ENCODE data around the gene ZBTB5.

ZBTB5 gene

GRCh38 chr9:37454238-37454637 is 11.0 kb downstream of the ZBTB5 start:
- TF ChIP-seq, protein P1, sequence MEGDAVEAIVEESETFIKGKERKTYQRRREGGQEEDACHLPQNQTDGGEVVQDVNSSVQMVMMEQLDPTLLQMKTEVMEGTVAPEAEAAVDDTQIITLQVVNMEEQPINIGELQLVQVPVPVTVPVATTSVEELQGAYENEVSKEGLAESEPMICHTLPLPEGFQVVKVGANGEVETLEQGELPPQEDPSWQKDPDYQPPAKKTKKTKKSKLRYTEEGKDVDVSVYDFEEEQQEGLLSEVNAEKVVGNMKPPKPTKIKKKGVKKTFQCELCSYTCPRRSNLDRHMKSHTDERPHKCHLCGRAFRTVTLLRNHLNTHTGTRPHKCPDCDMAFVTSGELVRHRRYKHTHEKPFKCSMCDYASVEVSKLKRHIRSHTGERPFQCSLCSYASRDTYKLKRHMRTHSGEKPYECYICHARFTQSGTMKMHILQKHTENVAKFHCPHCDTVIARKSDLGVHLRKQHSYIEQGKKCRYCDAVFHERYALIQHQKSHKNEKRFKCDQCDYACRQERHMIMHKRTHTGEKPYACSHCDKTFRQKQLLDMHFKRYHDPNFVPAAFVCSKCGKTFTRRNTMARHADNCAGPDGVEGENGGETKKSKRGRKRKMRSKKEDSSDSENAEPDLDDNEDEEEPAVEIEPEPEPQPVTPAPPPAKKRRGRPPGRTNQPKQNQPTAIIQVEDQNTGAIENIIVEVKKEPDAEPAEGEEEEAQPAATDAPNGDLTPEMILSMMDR (IDR thresholded peaks at IDR 0.05; ENCODE audit: borderline replicate concordance, extremely low read depth, low read length, poor library complexity, severe bottlenecking) = no peak
- no peak for TF ChIP-seq EZH2 (IDR thresholded peaks at IDR 0.05; ENCODE audit: borderline replicate concordance, low read depth, low read length, severe bottlenecking)
- Histone ChIP-seq H3K27ac (ENCODE audit: low read length) (no peak overlapping the region), H3K36me3 (ENCODE audit: insufficient read depth, low read length) (peaks cover 3% of the 10 kb centered on the region; the same call in 1 of the 2 replicates), H3K4me1 (ENCODE audit: insufficient read depth, low read length) (no peaks in the 10 kb centered on the region), H3K27me3 (ENCODE audit: insufficient read depth, low read length, poor library complexity) (no peaks in the 10 kb centered on the region), H3K9me3 (ENCODE audit: insufficient read depth, low read length, severe bottlenecking) (no peaks in the 10 kb centered on the region), H3K9ac (ENCODE audit: low read depth, low read length) (no peak overlapping the region), H4K20me1 (ENCODE audit: insufficient read depth, low read length) (peaks cover 30% of the 10 kb centered on the region; the same call in 1 of the 2 replicates), H3K4me2 (ENCODE audit: insufficient read depth, low read length) (no peak overlapping the region), H2AFZ (ENCODE audit: low read depth, low read length) (no peak overlapping the region), H3K4me3 (ENCODE audit: low read depth in 1 of 2, low read length in 2 of 2) (no peak overlapping the region), H3K79me2 (ENCODE audit: insufficient read depth, low read length) (peaks cover 94% of the 10 kb centered on the region)
- ATAC-seq (ENCODE audit: insufficient read depth, low read depth) (no peak), DNase-seq (no peak)

GRCh38 chr9:37453827-37454226 is 11.4 kb downstream of the ZBTB5 start:
- H3K36me3 ChIP-seq (ENCODE audit: insufficient read depth, low read length) = peaks cover 4% of the 10 kb centered on the region; the same call in 1 of the 2 replicates
- no peaks in the 10 kb centered on the region for H3K4me1 ChIP-seq (ENCODE audit: insufficient read depth, low read length)
- no peak overlapping the region for H2AFZ ChIP-seq (ENCODE audit: low read depth, low read length)
- H3K4me2 ChIP-seq (ENCODE audit: insufficient read depth, low read length) = no peak overlapping the region
- no peaks in the 10 kb centered on the region for H3K27me3 ChIP-seq (ENCODE audit: insufficient read depth, low read length, poor library complexity)
- H4K20me1 ChIP-seq (ENCODE audit: insufficient read depth, low read length) = peaks cover 30% of the 10 kb centered on the region; the same call in 1 of the 2 replicates
- no peak overlapping the region for H3K9ac ChIP-seq (ENCODE audit: low read depth, low read length)
- ATAC-seq (ENCODE audit: insufficient read depth, low read depth) (no peak), DNase-seq (no peak)
- H3K4me3 ChIP-seq (ENCODE audit: low read depth in 1 of 2, low read length in 2 of 2) = no peak overlapping the region
- no peak overlapping the region for H3K27ac ChIP-seq (ENCODE audit: low read length)
- no peaks in the 10 kb centered on the region for H3K9me3 ChIP-seq (ENCODE audit: insufficient read depth, low read length, severe bottlenecking)
- H3K79me2 ChIP-seq (ENCODE audit: insufficient read depth, low read length) = peaks cover 91% of the 10 kb centered on the region
- no peak for TF ChIP-seq EZH2 (IDR thresholded peaks at IDR 0.05; ENCODE audit: borderline replicate concordance, low read depth, low read length, severe bottlenecking)
- TF ChIP-seq, protein P1 (IDR thresholded peaks at IDR 0.05; ENCODE audit: borderline replicate concordance, extremely low read depth, low read length, poor library complexity, severe bottlenecking) = no peak

- Histone ChIP-seq H3K36me3 (ENCODE audit: insufficient read depth, low read length) (peaks cover 4% of the 10 kb centered on the region; the same call in 1 of the 2 replicates), H4K20me1 (ENCODE audit: insufficient read depth, low read length) (peaks cover 28% of the 10 kb centered on the region; the same call in 1 of the 2 replicates), H3K9ac (ENCODE audit: low read depth, low read length) (no peak overlapping the region), H3K4me1 (ENCODE audit: insufficient read depth, low read length) (no peaks in the 10 kb centered on the region), H2AFZ (ENCODE audit: low read depth, low read length) (no peak overlapping the region), H3K79me2 (ENCODE audit: insufficient read depth, low read length) (peaks cover 85% of the 10 kb centered on the region), H3K4me2 (ENCODE audit: insufficient read depth, low read length) (no peak overlapping the region), H3K27ac (ENCODE audit: low read length) (no peak overlapping the region), H3K9me3 (ENCODE audit: insufficient read depth, low read length, severe bottlenecking) (no peaks in the 10 kb centered on the region), H3K27me3 (ENCODE audit: insufficient read depth, low read length, poor library complexity) (no peaks in the 10 kb centered on the region), H3K4me3 (ENCODE audit: low read depth in 1 of 2, low read length in 2 of 2) (no peak overlapping the region)
- ATAC-seq (ENCODE audit: insufficient read depth, low read depth) = no peak
- no peak for TF ChIP-seq EZH2 (IDR thresholded peaks at IDR 0.05; ENCODE audit: borderline replicate concordance, low read depth, low read length, severe bottlenecking)
- TF ChIP-seq, protein P1 (IDR thresholded peaks at IDR 0.05; ENCODE audit: borderline replicate concordance, extremely low read depth, low read length, poor library complexity, severe bottlenecking) = no peak
- no peak for DNase-seq
Observed at GRCh38 chr9:37452611-37453010, 12.6 kb downstream of the ZBTB5 start.

Measured in DND-41 (cell line).